GM12874 (cell line): Measurements from ENCODE around the gene MEGF10.

Experiments
- CTCF ChIP-seq: IDR thresholded peaks from 2 replicates; pipeline ENCODE4 v1.5.1; 2011; ENCODE audit warnings: low read depth, mild to moderate bottlenecking, control low read depth, low read length, moderate library complexity; ENCODE audit not compliant: insufficient read depth

The MEGF10 gene

DNA sequence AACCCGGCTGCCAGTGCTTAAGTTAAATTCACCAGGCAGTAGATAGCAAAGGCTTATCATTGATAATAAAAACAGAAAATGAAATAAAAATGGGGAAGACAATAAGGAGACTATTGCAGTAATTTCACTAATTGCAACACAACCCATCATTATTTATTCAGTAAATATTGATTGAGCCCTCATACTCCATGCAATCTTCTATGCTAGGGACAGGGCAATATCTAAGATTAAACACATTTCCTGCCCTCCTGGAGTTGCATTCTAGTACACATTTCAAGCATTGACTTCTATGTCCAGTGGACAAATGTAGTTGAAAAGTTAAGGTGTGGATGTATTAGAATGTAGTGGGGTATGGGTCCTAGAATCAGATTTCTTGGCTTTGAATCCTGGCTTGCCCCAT lies 12.8 kb downstream of the MEGF10 start:
- no peak for TF ChIP-seq CTCF

- no peak for TF ChIP-seq CTCF
Measured at GRCh38 chr5:127305493-127305892, 14.9 kb downstream of the MEGF10 start.

- TF ChIP-seq CTCF: no peak
Measured at GRCh38 chr5:127306036-127306435, 15.4 kb downstream of the MEGF10 start.

DNA sequence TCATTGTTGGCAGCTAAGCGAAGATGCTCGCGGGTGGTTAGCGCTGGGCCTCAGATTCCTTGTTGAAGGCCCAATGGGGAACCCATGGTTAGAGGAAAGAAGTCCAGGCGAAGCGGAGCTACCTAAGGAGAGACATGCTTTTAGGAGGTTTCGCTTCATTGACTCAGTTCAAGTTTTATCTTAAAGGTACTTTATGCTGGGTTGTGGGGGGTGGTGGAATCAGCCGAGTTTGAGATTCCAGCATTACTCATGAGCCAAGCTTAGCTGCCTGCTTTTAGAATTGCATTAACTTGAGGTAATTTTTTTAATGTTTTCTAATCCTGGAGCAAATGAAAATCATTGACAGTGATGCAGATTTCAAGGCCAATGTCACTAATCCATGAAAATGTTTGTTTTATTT lies 16.1 kb downstream of the MEGF10 start:
- TF ChIP-seq CTCF: no peak

- no peak for TF ChIP-seq CTCF
Measured at GRCh38 chr5:127307868-127308267, 17.3 kb downstream of the MEGF10 start.

DNA sequence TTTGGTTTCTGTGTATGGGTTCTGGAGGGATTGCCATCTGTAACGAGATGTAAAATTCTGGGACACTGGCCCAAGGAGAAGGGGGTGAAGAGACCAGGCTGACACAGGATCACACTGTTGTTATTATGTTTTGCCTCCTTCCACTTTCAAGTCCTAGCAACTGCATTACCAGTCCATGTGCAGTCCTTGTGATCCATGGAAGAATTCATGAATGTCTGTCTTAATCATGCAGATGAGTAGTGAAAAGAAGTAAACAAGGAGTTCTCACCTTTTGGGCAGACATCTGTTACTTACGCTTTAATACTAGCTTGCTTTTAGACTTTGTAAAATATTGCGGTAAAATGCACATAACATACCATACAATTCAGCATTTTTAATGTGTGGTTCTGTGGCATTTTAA lies 18.3 kb downstream of the MEGF10 start:
- no peak for TF ChIP-seq CTCF

DNA sequence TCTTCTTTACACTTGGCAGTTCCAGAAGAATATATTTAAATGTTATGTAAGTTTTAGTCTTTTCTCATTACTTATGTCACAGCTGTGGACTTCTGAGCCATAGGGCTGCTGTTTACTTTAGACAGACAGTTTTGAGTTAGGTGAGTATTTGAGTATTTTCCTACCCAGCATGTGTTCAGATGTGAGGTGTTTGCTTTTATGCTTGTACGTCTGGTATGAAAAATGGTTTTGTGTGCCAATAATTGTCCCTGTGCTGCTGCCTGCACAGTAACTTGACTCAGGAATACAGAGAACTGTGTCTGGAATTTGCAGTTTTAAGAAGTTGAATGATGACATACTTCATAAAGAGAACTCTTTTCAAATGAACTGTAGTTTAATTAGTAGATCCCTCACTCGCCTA lies 20.8 kb downstream of the MEGF10 start:
- no peak for TF ChIP-seq CTCF
